Measurements from ENCODE around the gene FRMD4A.

GRCh38 chr10:14146025-14146424 is 184.7 kb downstream of the FRMD4A start:
- no peak for TF ChIP-seq CTCF (IDR thresholded peaks at IDR 0.05)
- no peak for TF ChIP-seq POLR2AphosphoS5 (IDR thresholded peaks at IDR 0.05)
- no peak for TF ChIP-seq POLR2A (IDR thresholded peaks at IDR 0.05)
- TF ChIP-seq EP300 (IDR thresholded peaks at IDR 0.05; ENCODE audit: low read depth) = no peak
